K562 (cell line): ENCODE measurements around the gene GPSM3. TPM values are rescaled to one million over a fixed set of nuclear protein-coding genes. Genes with fewer than 3 reads are reported as not detected.

Experiments used
- ATAC-seq: fragments of 200-7000 bp; cut with Tn5 transposase; 3 replicates; pipeline ENCODE4 v1.9.1; 2020; ENCODE audit warnings: moderate library complexity
- BruUV-seq: library from RNA; stranded (reverse); fragments of 400-500 nt; replicated peaks from 2 replicates; lab custom pipeline; 2021; lab: Mats Ljungman, UMichigan
- CTCF ChIA-PET: fragments of 300-600 bp; formaldehyde crosslinking; extraction: SDS; loops from one replicate; lab custom pipeline; 2021; ENCODE audit warnings: low intra/inter-chr PET ratio; lab: Yijun Ruan, JAX
- POLR2A ChIA-PET: fragments of 300-600, 350-650 bp; sonication (Branson Sonifier 250); formaldehyde crosslinking; extraction: SDS; loops from one replicate; lab custom pipeline; 2021; ENCODE audit warnings: antibody characterized with exemption, inconsistent platforms; lab: Yijun Ruan, JAX
- DNase-seq, 4 experiments: peaks; one replicate each; pipeline versions ENCODE4 v3.0.0 to v3.0.0-alpha.2; 2011 to 2018; ENCODE audit warnings: low spot score in 3 of 4, mixed read lengths in 3 of 4; ENCODE audit errors: extremely low read depth in 1 of 4
- FAIRE-seq: peaks from 2 replicates; lab custom pipeline; 2011; peaks lifted over from hg19 to GRCh38; lab: Jason Lieb, UNC
- H2AFZ ChIP-seq: 2 replicates; pipeline ENCODE4 v1.6.0; 2011; ENCODE audit warnings: low read depth, low read length, control low read depth, inconsistent platforms
- H3K27ac ChIP-seq: fragments of 200-600 bp; 3 replicates; pipeline ENCODE4 v1.8.0; 2011; ENCODE audit warnings: low read depth, mild to moderate bottlenecking, control low read depth, inconsistent platforms, low read length, moderate library complexity, mixed read lengths; ENCODE audit errors: extremely low read depth
- H3K27me3 ChIP-seq, 2 experiments: fragments of 300-600 bp in 1 of 2; 2 replicates in 1 of 2; 3 replicates in 1 of 2; pipeline versions ENCODE4 v1.6.0 to v1.8.0; 2011; ENCODE audit warnings: inconsistent platforms in 2 of 2, low read length in 2 of 2, mild to moderate bottlenecking in 1 of 2, mixed read lengths in 1 of 2, moderate library complexity in 1 of 2; ENCODE audit not compliant: control insufficient read depth in 2 of 2, insufficient read depth in 2 of 2
- H3K36me3 ChIP-seq: fragments of 300-600 bp; 3 replicates; pipeline ENCODE4 v1.8.0; 2011; ENCODE audit warnings: mild to moderate bottlenecking, low read length, inconsistent platforms; ENCODE audit not compliant: control insufficient read depth, insufficient read depth
- H3K4me1 ChIP-seq, 2 experiments: fragments of 200-600 bp in 1 of 2; replicated peaks in 1 of 2; 2 replicates in 1 of 2; 3 replicates in 1 of 2; pipeline versions ENCODE4 v1.5.1 to v1.8.0; 2011; ENCODE audit warnings: inconsistent platforms in 2 of 2, low read length in 2 of 2, mild to moderate bottlenecking in 1 of 2, mixed read lengths in 1 of 2, moderate library complexity in 1 of 2; ENCODE audit not compliant: control insufficient read depth in 2 of 2, insufficient read depth in 2 of 2
- H3K4me2 ChIP-seq: 2 replicates; pipeline ENCODE4 v1.6.1; 2011; ENCODE audit warnings: low read length, control low read depth, inconsistent platforms, mixed read lengths; ENCODE audit not compliant: insufficient read depth
- H3K4me3 ChIP-seq: fragments of 200-600 bp; sonication (generic), shearing (Covaris generic); 2 replicates; pipeline ENCODE4 v1.5.1; 2016; ENCODE audit warnings: control low read depth, inconsistent platforms
- H3K79me2 ChIP-seq: fragments of 200-600 bp; 3 replicates; pipeline ENCODE4 v1.8.0; 2011; ENCODE audit warnings: low read length, inconsistent platforms; ENCODE audit not compliant: control insufficient read depth, insufficient read depth
- H3K9ac ChIP-seq, 2 experiments: 2 replicates each; pipeline versions ENCODE4 v1.6.0 to v1.6.1; 2011; ENCODE audit warnings: low read depth in 2 of 2, low read length in 2 of 2, control low read depth in 1 of 2, inconsistent platforms in 1 of 2, mild to moderate bottlenecking in 1 of 2, mixed read lengths in 1 of 2; ENCODE audit not compliant: insufficient read depth in 1 of 2
- H3K9me1 ChIP-seq: one replicate; pipeline ENCODE4 v1.6.0; 2011; ENCODE audit warnings: inconsistent platforms, mild to moderate bottlenecking, low read length, moderate library complexity; ENCODE audit not compliant: control insufficient read depth, insufficient read depth
- H3K9me3 ChIP-seq: replicated peaks from 2 replicates; pipeline ENCODE4 v1.5.1; 2011; ENCODE audit warnings: low read depth, low read length, inconsistent platforms; ENCODE audit not compliant: control insufficient read depth, insufficient read depth
- H4K20me1 ChIP-seq: replicated peaks from 2 replicates; pipeline ENCODE4 v1.6.1; 2011; ENCODE audit warnings: low read length, inconsistent platforms, mixed read lengths; ENCODE audit not compliant: control insufficient read depth, insufficient read depth
- DMBX1 ChIP-seq: fragments of 250-450 bp; sonication (Bioruptor Pico); IDR thresholded peaks from 2 replicates; pipeline ENCODE4 v1.8.0; 2022; ENCODE audit warnings: inconsistent platforms, mild to moderate bottlenecking, moderate library complexity, borderline replicate concordance
- FOXP1 ChIP-seq: sonication (generic); formaldehyde crosslinking; IDR thresholded peaks from 2 replicates; pipeline ENCODE4 v1.8.0; 2022; ENCODE audit warnings: mild to moderate bottlenecking, missing genetic modification reagents
- HEY1 ChIP-seq: fragments of 250-450 bp; sonication (Bioruptor Pico); IDR thresholded peaks from 2 replicates; pipeline ENCODE4 v1.5.0; 2020; ENCODE audit warnings: mild to moderate bottlenecking, moderate library complexity, borderline replicate concordance
- JUN ChIP-seq, 2 experiments: sonication (generic) in 1 of 2; formaldehyde crosslinking in 1 of 2; IDR thresholded peaks; 2 replicates each; pipeline versions ENCODE4 v1.6.1 to v1.8.0; 2012 to 2022; ENCODE audit warnings: borderline replicate concordance in 2 of 2, mild to moderate bottlenecking in 2 of 2, improper control_type of control experiment in 1 of 2, low read depth in 1 of 2, low read length in 1 of 2, missing genetic modification reagents in 1 of 2
- NFATC3 ChIP-seq: fragments of 450-650 bp; IDR thresholded peaks from 2 replicates; pipeline ENCODE4 v1.6.1; 2017; ENCODE audit warnings: mild to moderate bottlenecking
- NFIC ChIP-seq: fragments of 450-650 bp; IDR thresholded peaks from 2 replicates; pipeline ENCODE4 v1.6.1; 2017; ENCODE audit warnings: mild to moderate bottlenecking, inconsistent platforms
- PML ChIP-seq: IDR thresholded peaks from 2 replicates; pipeline ENCODE4 v1.6.1; 2012; ENCODE audit warnings: low read length, inconsistent platforms
- SETDB1 ChIP-seq: IDR thresholded peaks from one replicate; pipeline ENCODE4 v1.6.1; 2012; ENCODE audit warnings: low read length, control low read depth, inconsistent platforms
- SLC30A9 ChIP-seq: fragments of 250-450 bp; sonication (Bioruptor Pico); IDR thresholded peaks from 2 replicates; pipeline ENCODE4 v1.8.0; 2022; ENCODE audit warnings: mild to moderate bottlenecking, moderate library complexity
- SRSF9 ChIP-seq: fragments of 200-400 bp; formaldehyde crosslinking; IDR thresholded peaks from 2 replicates; pipeline ENCODE4 v1.6.1; 2017; ENCODE audit warnings: low read depth, low read length, borderline replicate concordance
- TEAD2 ChIP-seq: fragments of 450-650 bp; IDR thresholded peaks from 2 replicates; pipeline ENCODE4 v1.6.1; 2016; ENCODE audit warnings: missing genetic modification characterization, control low read depth, missing compliant biosample characterization
- ZFPM2 ChIP-seq: fragments of 250-450 bp; sonication (Bioruptor Pico); IDR thresholded peaks from 2 replicates; pipeline ENCODE4 v1.5.1; 2022; ENCODE audit warnings: mild to moderate bottlenecking
- ZKSCAN1 ChIP-seq: fragments of 150-350 bp; IDR thresholded peaks from 2 replicates; pipeline ENCODE4 v1.6.1; 2016; ENCODE audit warnings: low read depth, low read length
- ZNF197 ChIP-seq: fragments of 200-800 bp; sonication (Bioruptor generic); IDR thresholded peaks from 2 replicates; pipeline ENCODE4 v1.6.1; 2016; ENCODE audit warnings: low read depth, missing genetic modification characterization, missing compliant biosample characterization
- ZNF354B ChIP-seq: fragments of 250-450 bp; sonication (Bioruptor Pico); IDR thresholded peaks from 2 replicates; pipeline ENCODE4 v1.4.0; 2020
- ZNF77 ChIP-seq: fragments of 250-450 bp; sonication (Bioruptor Pico); IDR thresholded peaks from 2 replicates; pipeline ENCODE4 v1.5.0; 2020
- WGBS: fragments of 100-300 bp; shearing (Covaris generic); methylation state at CpG from one replicate; pipeline ENCODE4 v1.1.6; 2016; ENCODE audit warnings: low coverage, mixed read lengths; ENCODE audit not compliant: insufficient coverage; ENCODE audit errors: missing lambda C conversion rate; 5-methylcytosine and 5-hydroxymethylcytosine counted together
- in situ Hi-C: fragments of 300-500 bp; cut with MboI; formaldehyde crosslinking; loops from 4 replicates; pipeline ENCODE4 v1.15.0; 2018; ENCODE audit warnings: inconsistent platforms, mixed read lengths
- intact Hi-C: fragments of 100-400 bp; cut with micrococcal nuclease; formaldehyde crosslinking; loops from 2 replicates; pipeline ENCODE4 v1.14.2; 2022
- polyA plus RNA-seq, 8 experiments: library from polyadenylated mRNA; depleted of rRNA in 4 of 8; stranded (reverse) in 5 of 8; unstranded in 3 of 8; fragments of >200 nt; fragmentation: Nextera tagmentation in 2 of 8; fragmentation: Illumina TruSeq in 1 of 8; extraction: Ambion mirVana in 2 of 8; extraction: Trizol in 1 of 8; gene quantifications; 2 replicates each; pipeline versions ENCODE4 v1.2.1 to v1.2.3, GENCODE V29; 2011 to 2014; ENCODE audit warnings: inconsistent platforms in 1 of 8, missing spikeins in 1 of 8
- total RNA-seq, 7 experiments: library from RNA; depleted of rRNA in 6 of 7; stranded (reverse); fragments of >200 nt in 6 of 7; fragmentation: Illumina TruSeq in 2 of 7; extraction: Trizol in 2 of 7; gene quantifications; 2 replicates each; pipeline versions ENCODE4 v1.2.1 to v1.2.3, GENCODE V29; 2011 to 2021; ENCODE audit warnings: low replicate concordance in 1 of 7
- TF ChIP-seq, protein P1 (sequence below): IDR thresholded peaks from 2 replicates; pipeline ENCODE4 v1.6.1; 2014; ENCODE audit warnings: antibody characterized with exemption

Gene GPSM3
- total and polyA plus RNA-seq, 9 of the 15 experiments (the other 6 are each of a cell fraction or from before 2014, with no cell fraction given) = 5.3 to 42.6 (median 24.4) TPM

DNA sequence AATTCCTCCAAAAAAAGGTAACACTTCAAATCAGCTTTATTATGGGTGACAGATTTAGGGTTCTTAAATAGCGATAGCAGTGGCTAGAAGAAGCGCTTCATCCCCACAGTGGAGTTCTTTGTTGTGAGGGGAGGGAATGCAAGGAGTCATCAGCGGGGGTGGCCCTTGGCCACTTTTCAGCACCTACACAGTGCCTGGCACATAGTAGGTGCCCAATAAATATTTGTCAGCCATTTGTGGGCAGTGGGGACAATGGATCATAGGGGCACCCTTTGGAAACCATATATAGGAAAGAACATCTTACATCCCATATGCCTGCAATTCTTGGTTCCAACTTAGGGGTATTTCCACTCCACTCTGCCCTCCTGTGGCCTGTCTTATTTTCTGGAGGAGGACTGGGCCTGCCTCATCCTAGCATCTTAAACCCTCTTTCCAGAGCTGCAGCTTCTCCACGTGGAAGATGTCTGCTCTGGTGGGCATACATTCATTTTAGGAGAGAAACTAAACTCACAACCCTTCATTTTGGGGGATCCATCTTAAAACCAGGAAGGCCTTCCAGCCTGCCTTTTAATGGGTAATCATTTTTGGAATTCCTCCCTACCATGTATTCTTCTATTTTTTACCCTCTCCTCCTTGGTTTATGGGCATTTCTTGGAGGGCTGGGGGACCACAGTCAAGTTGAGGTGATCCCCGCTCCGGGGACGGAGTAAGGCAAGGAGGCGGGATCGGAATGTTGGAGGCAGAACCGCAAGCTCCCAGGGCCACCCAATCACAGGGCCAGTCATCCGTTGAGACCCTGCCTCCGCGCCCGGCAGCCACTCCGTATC lies 2.6 kb upstream of the GPSM3 start:
- H3K4me1 ChIP-seq = peaks cover 63 to 64% of the 10 kb centered on the region in 2 experiments
- no peaks in the 10 kb centered on the region for H4K20me1 ChIP-seq
- WGBS = 6% methylated on average over 14 of the region's 15 CpGs
- peak overlapping the region; percentile 72 for H3K27ac ChIP-seq
- intact Hi-C loops = loop anchor here (1.0 to 10.0 kb wide), 8 partner anchors 19 to 777 kb away; partner anchors contain the start of genes AGPAT1, FKBPL, PPT2 and ZBTB12
- peaks cover 36% of the 10 kb centered on the region for H3K79me2 ChIP-seq
- FAIRE-seq = no peak
- no peaks in the 10 kb centered on the region for H3K9me1 ChIP-seq
- in situ Hi-C loops = no loop called here
- H3K9ac ChIP-seq = peak overlapping the region; percentile 2 to 75; a peak in 3 of 4 replicates
- TSS peak; percentile 79 for BruUV-seq
- ChIA-PET POLR2A (interaction anchor here (0.6 to 2.1 kb wide), 20 partner anchors 8 to 1077 kb away, joined by 3 to 23 read pairs (median 3); partner anchors contain the start of genes FKBPL, RNF5, RPS18 and VPS52), CTCF (interaction anchor here (0.6 to 1.1 kb wide), 4 partner anchors 20 to 77 kb away, joined by 3 to 6 read pairs (median 4); no protein-coding TSS in a partner anchor)
- no peaks in the 10 kb centered on the region for H3K27me3 ChIP-seq
- H3K36me3 ChIP-seq = no peaks in the 10 kb centered on the region; the same call in 2 of the 3 replicates
- no peaks in the 10 kb centered on the region for H3K9me3 ChIP-seq
- peak overlapping the region; percentile 64 for H2AFZ ChIP-seq
- H3K4me3 ChIP-seq = peak overlapping the region; percentile 43
- peak overlapping the region; percentile 89 for H3K4me2 ChIP-seq
- ATAC-seq = peak; percentile 31
- peak in 2 of 4 experiments; percentile 52 to 79 for DNase-seq
- TF ChIP-seq TEAD2 (peak; percentile 38; the same call in 1 of the 2 replicates), HEY1 (CRISPR knock-in tag) (no peak), ZNF197 (no peak), NFATC3 (no peak), ZKSCAN1 (peak; percentile 90), JUN (IDR thresholded peaks at IDR 0.05; ENCODE audit: borderline replicate concordance, low read depth, low read length) (0 out of 2 replicates have a peak, but pooled peaks have one; percentile 19), JUN (CRISPR knock-in tag; IDR thresholded peaks at IDR 0.05; ENCODE audit: borderline replicate concordance) (no peak), PML (peak; percentile 39; the same call in 1 of the 2 replicates), ZNF77 (CRISPR knock-in tag) (no peak), ZNF354B (CRISPR knock-in tag) (no peak), NFIC (no peak), DMBX1 (CRISPR knock-in tag) (0 out of 2 replicates have a peak, but pooled peaks have one; percentile 12), SRSF9 (no peak), SETDB1 (no peak), SLC30A9 (CRISPR knock-in tag) (no peak), ZFPM2 (CRISPR knock-in tag) (no peak), FOXP1 (CRISPR knock-in tag) (no peak)
- TF ChIP-seq, protein P1, sequence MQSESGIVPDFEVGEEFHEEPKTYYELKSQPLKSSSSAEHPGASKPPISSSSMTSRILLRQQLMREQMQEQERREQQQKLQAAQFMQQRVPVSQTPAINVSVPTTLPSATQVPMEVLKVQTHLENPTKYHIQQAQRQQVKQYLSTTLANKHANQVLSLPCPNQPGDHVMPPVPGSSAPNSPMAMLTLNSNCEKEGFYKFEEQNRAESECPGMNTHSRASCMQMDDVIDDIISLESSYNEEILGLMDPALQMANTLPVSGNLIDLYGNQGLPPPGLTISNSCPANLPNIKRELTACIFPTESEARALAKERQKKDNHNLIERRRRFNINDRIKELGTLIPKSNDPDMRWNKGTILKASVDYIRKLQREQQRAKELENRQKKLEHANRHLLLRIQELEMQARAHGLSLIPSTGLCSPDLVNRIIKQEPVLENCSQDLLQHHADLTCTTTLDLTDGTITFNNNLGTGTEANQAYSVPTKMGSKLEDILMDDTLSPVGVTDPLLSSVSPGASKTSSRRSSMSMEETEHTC = no peak
